GM23248 (cell line): ENCODE results near the gene PSMB8. TPM values are rescaled to one million over a fixed set of nuclear protein-coding genes. Genes with fewer than 3 reads are reported as not detected.

Experiments
- DNase-seq: peaks from one replicate; pipeline ENCODE4 v3.0.0-alpha.2; 2015
- H2AFZ ChIP-seq: fragments of 200-600 bp; sonication (generic); 2 replicates; pipeline ENCODE4 v1.6.1; 2016; ENCODE audit warnings: antibody characterized with exemption
- H3F3A ChIP-seq: fragments of 200-600 bp; sonication (generic); 2 replicates; pipeline ENCODE4 v1.6.1; 2016; ENCODE audit warnings: mild to moderate bottlenecking, antibody characterized with exemption, mixed run types; ENCODE audit not compliant: insufficient read depth
- H3K27ac ChIP-seq: fragments of 200-600 bp; sonication (generic); 2 replicates; pipeline ENCODE4 v1.5.1; 2016; ENCODE audit warnings: mild to moderate bottlenecking
- H3K27me3 ChIP-seq: fragments of 200-600 bp; sonication (generic); replicated peaks from 2 replicates; pipeline ENCODE4 v1.6.1; 2016; ENCODE audit warnings: mild to moderate bottlenecking; ENCODE audit not compliant: insufficient read depth
- H3K36me3 ChIP-seq: fragments of 200-600 bp; sonication (generic); 2 replicates; pipeline ENCODE4 v1.6.1; 2016; ENCODE audit warnings: low read depth, mild to moderate bottlenecking
- H3K4me1 ChIP-seq: fragments of 200-600 bp; sonication (generic); 2 replicates; pipeline ENCODE4 v1.6.1; 2016; ENCODE audit warnings: mild to moderate bottlenecking; ENCODE audit not compliant: insufficient read depth
- H3K4me2 ChIP-seq: fragments of 200-600 bp; sonication (generic); one replicate; pipeline ENCODE4 v1.6.1; 2016; ENCODE audit warnings: mild to moderate bottlenecking; ENCODE audit not compliant: unreplicated experiment
- H3K4me3 ChIP-seq: fragments of 200-600 bp; sonication (generic); 2 replicates; pipeline ENCODE4 v1.5.1; 2016; ENCODE audit warnings: mild to moderate bottlenecking
- H3K79me2 ChIP-seq: fragments of 200-600 bp; sonication (generic); 2 replicates; pipeline ENCODE4 v1.6.1; 2016; ENCODE audit warnings: mild to moderate bottlenecking; ENCODE audit not compliant: insufficient read depth
- H3K9ac ChIP-seq: fragments of 200-600 bp; sonication (generic); 2 replicates; pipeline ENCODE4 v1.6.1; 2016; ENCODE audit warnings: mild to moderate bottlenecking
- H3K9me2 ChIP-seq: fragments of 200-600 bp; sonication (generic); 2 replicates; pipeline ENCODE4 v1.6.1; 2016; ENCODE audit warnings: mixed run types, mild to moderate bottlenecking, moderate library complexity; ENCODE audit not compliant: insufficient read depth
- H3K9me3 ChIP-seq: fragments of 200-600 bp; sonication (generic); one replicate; pipeline ENCODE4 v1.6.1; 2017; ENCODE audit warnings: low read depth
- H4K20me1 ChIP-seq: fragments of 200-600 bp; sonication (generic); 2 replicates; pipeline ENCODE4 v1.6.0; 2016; ENCODE audit not compliant: insufficient read depth
- EZH2 ChIP-seq: fragments of 200-600 bp; sonication (generic); IDR thresholded peaks from 2 replicates; pipeline ENCODE4 v1.6.1; 2018; ENCODE audit warnings: antibody characterized with exemption, mild to moderate bottlenecking; ENCODE audit not compliant: insufficient read depth, poor library complexity, severe bottlenecking
- EZH2phosphoT487 ChIP-seq: fragments of 200-600 bp; sonication (generic); IDR thresholded peaks from 2 replicates; pipeline ENCODE4 v1.6.1; 2018; ENCODE audit warnings: antibody characterized with exemption, moderate library complexity, mild to moderate bottlenecking, low read depth; ENCODE audit not compliant: insufficient read depth
- WGBS, 2 experiments: methylation state at CpG; one replicate each; pipeline ENCODE4 v1.1.6; 2015 to 2017; ENCODE audit warnings: low lambda C conversion rate in 2 of 2, low coverage in 1 of 2; ENCODE audit errors: missing lambda C conversion rate in 2 of 2; 5-methylcytosine and 5-hydroxymethylcytosine counted together
- in situ Hi-C: fragments of 300-500 bp; cut with MboI; formaldehyde crosslinking; loops from 2 replicates; pipeline ENCODE4 v1.15.0; 2020
- polyA plus RNA-seq: library from polyadenylated mRNA; unstranded; fragments of >200 nt; fragmentation: Nextera tagmentation; extraction: Ambion mirVana; gene quantifications from 2 replicates; pipeline ENCODE4 v1.2.1, GENCODE V29; 2016
- total RNA-seq: library from RNA; depleted of rRNA; stranded (reverse); fragments of >200 nt; shearing (Covaris generic); gene quantifications from 2 replicates; pipeline ENCODE4 v1.2.3, GENCODE V29; 2014

Gene PSMB8
- total and polyA plus RNA-seq, 2 experiments from 2014 or later, result 27.2 to 33.5 TPM

- no peaks in the 10 kb centered on the region for H3K9me2 ChIP-seq
- H3K9ac ChIP-seq, result no peak overlapping the region
- H3K79me2 ChIP-seq, result no peaks in the 10 kb centered on the region
- H3K9me3 ChIP-seq, result no peaks in the 10 kb centered on the region
- no peaks in the 10 kb centered on the region for H3K36me3 ChIP-seq
- H3K4me3 ChIP-seq, result no peak overlapping the region
- H3K4me1 ChIP-seq, result peaks cover 5% of the 10 kb centered on the region; the same call in 1 of the 2 replicates
- peaks cover 16% of the 10 kb centered on the region for H3F3A ChIP-seq
- 83 to 91% methylated on average over 3 of the region's 3 CpGs for WGBS, 2 experiments
- DNase-seq, result no peak
- no peaks in the 10 kb centered on the region for H3K27me3 ChIP-seq
- in situ Hi-C loops, result no loop called here
- H2AFZ ChIP-seq, result no peak overlapping the region
- no peak overlapping the region for H3K27ac ChIP-seq
- H3K4me2 ChIP-seq, result no peak overlapping the region
- TF ChIP-seq EZH2 (no peak), EZH2phosphoT487 (no peak)
- no peaks in the 10 kb centered on the region for H4K20me1 ChIP-seq
Measured at GRCh38 chr6:32827025-32827424, 16.8 kb downstream of the PSMB8 start.

- Histone ChIP-seq H3K4me1 (peaks cover 5% of the 10 kb centered on the region; the same call in 1 of the 2 replicates), H3K36me3 (no peaks in the 10 kb centered on the region), H3K9ac (0 out of 2 replicates have a peak overlapping the region, but pooled peaks have one; percentile 34), H3K9me3 (no peaks in the 10 kb centered on the region), H3K4me2 (no peak overlapping the region), H3K4me3 (no peak overlapping the region), H2AFZ (peak overlapping the region; percentile 52), H3K79me2 (no peaks in the 10 kb centered on the region), H3F3A (peaks cover 16% of the 10 kb centered on the region), H3K27ac (peak overlapping the region; percentile 46; the same call in 1 of the 2 replicates), H3K27me3 (no peaks in the 10 kb centered on the region), H4K20me1 (no peaks in the 10 kb centered on the region), H3K9me2 (no peaks in the 10 kb centered on the region)
- in situ Hi-C loops, result no loop called here
- 11 to 19% methylated on average over 2 of the region's 2 CpGs for WGBS, 2 experiments
- no peak for TF ChIP-seq EZH2
- TF ChIP-seq EZH2phosphoT487, result no peak
- peak; percentile 71 for DNase-seq
Measured at GRCh38 chr6:32825966-32826365, 17.9 kb downstream of the PSMB8 start.

GRCh38 chr6:32819729-32820128 lies 24.1 kb downstream of the PSMB8 start:
- no peak overlapping the region for H2AFZ ChIP-seq
- 39 to 41% methylated on average over 3 of the region's 3 CpGs for WGBS, 2 experiments
- peak overlapping the region; percentile 10 for H3K4me2 ChIP-seq
- in situ Hi-C loops, result no loop called here
- no peak overlapping the region for H3K27ac ChIP-seq
- H3K4me1 ChIP-seq, result peaks cover 9% of the 10 kb centered on the region; the same call in 1 of the 2 replicates
- no peaks in the 10 kb centered on the region for H3K9me2 ChIP-seq
- H3K9me3 ChIP-seq, result no peaks in the 10 kb centered on the region
- no peaks in the 10 kb centered on the region for H4K20me1 ChIP-seq
- no peak overlapping the region for H3K9ac ChIP-seq
- peaks cover 23% of the 10 kb centered on the region for H3K27me3 ChIP-seq
- peak; percentile 88 for DNase-seq
- TF ChIP-seq EZH2, result no peak
- TF ChIP-seq EZH2phosphoT487, result no peak
- no peaks in the 10 kb centered on the region for H3F3A ChIP-seq
- no peak overlapping the region for H3K4me3 ChIP-seq
- no peaks in the 10 kb centered on the region for H3K79me2 ChIP-seq
- no peaks in the 10 kb centered on the region for H3K36me3 ChIP-seq

GRCh38 chr6:32818867-32819266 lies 25.0 kb downstream of the PSMB8 start:
- H3F3A ChIP-seq, result no peaks in the 10 kb centered on the region
- H3K36me3 ChIP-seq, result no peaks in the 10 kb centered on the region
- no peaks in the 10 kb centered on the region for H3K79me2 ChIP-seq
- TF ChIP-seq EZH2phosphoT487, result no peak
- TF ChIP-seq EZH2, result no peak
- peaks cover 28% of the 10 kb centered on the region for H3K27me3 ChIP-seq
- no peak overlapping the region for H3K4me3 ChIP-seq
- WGBS, 2 experiments, result 45 to 47% methylated on average over 2 of the region's 2 CpGs
- DNase-seq, result no peak
- no peak overlapping the region for H2AFZ ChIP-seq
- H3K27ac ChIP-seq, result no peak overlapping the region
- H3K9me2 ChIP-seq, result no peaks in the 10 kb centered on the region
- H3K9me3 ChIP-seq, result no peaks in the 10 kb centered on the region
- H3K4me1 ChIP-seq, result peaks cover 9% of the 10 kb centered on the region; the same call in 1 of the 2 replicates
- H3K4me2 ChIP-seq, result no peak overlapping the region
- H4K20me1 ChIP-seq, result no peaks in the 10 kb centered on the region
- H3K9ac ChIP-seq, result no peak overlapping the region
- in situ Hi-C loops, result no loop called here

- TF ChIP-seq EZH2 (no peak), EZH2phosphoT487 (no peak)
- Histone ChIP-seq H4K20me1 (no peaks in the 10 kb centered on the region), H3F3A (no peaks in the 10 kb centered on the region), H3K79me2 (no peaks in the 10 kb centered on the region), H3K4me3 (no peak within 1 kb of the TSS), H3K27ac (no peak within 1 kb of the TSS), H3K4me1 (peaks cover 9% of the 10 kb centered on the region; the same call in 1 of the 2 replicates), H3K9me2 (no peaks in the 10 kb centered on the region), H3K9ac (no peak within 1 kb of the TSS), H3K9me3 (no peaks in the 10 kb centered on the region), H3K36me3 (no peaks in the 10 kb centered on the region), H2AFZ (no peak within 1 kb of the TSS), H3K27me3 (peaks cover 42% of the 10 kb centered on the region), H3K4me2 (no peak within 1 kb of the TSS)
- 47% methylated on average over 3 of the region's 3 CpGs for WGBS, 2 experiments
- peak; percentile 26 for DNase-seq
- in situ Hi-C loops, result no loop called here
Measured at GRCh38 chr6:32816746-32817204, 27.1 kb downstream of the PSMB8 start, which contains the start of gene HLA-DOB. HLA-DOB (minus strand) TSS chr6:32817002; CDS start chr6:32816951, 51 bp downstream.
